Measurements from ENCODE around the gene BPIFB2.

GRCh38 chr20:33059741-33060390, 52.4 kb downstream of the BPIFB2 start:
- TF ChIP-seq POLR2A (IDR thresholded peaks at IDR 0.05): no peak
- TF ChIP-seq CTCF (IDR thresholded peaks at IDR 0.05): no peak
